ENCODE data around the gene GMDS.

- no peak for TF ChIP-seq CTCF (conservative IDR thresholded peaks at IDR 0.05; ENCODE audit: low read depth in 2 of 2)
- TF ChIP-seq CREB1 (CRISPR knock-in tag; IDR thresholded peaks at IDR 0.05; ENCODE audit: low read depth): no peak
- TF ChIP-seq ZNF462 (CRISPR knock-in tag; IDR thresholded peaks at IDR 0.05): no peak
- TF ChIP-seq ETS1 (IDR thresholded peaks at IDR 0.05): no peak
- TF ChIP-seq REST (IDR thresholded peaks at IDR 0.05; ENCODE audit: unreplicated experiment): no peak
- no peak for TF ChIP-seq EZH2 (IDR thresholded peaks at IDR 0.05; ENCODE audit: low read depth, unreplicated experiment)
Measured at GRCh38 chr6:1633366-1634021, 611.9 kb downstream of the GMDS start.
